ENCODE measurements around the gene PGD. TPM values are rescaled to one million over a fixed set of nuclear protein-coding genes. Genes with fewer than 3 reads are reported as not detected.

The PGD gene
- total and polyA plus RNA-seq, 2 donors from 2014 or later, result 72.8 to 95.1 TPM

- DNase-seq (no peak), FAIRE-seq (no peak)
- intact Hi-C loops (cut with DNase I), result no loop called here
- Histone ChIP-seq H3K9me3 (ENCODE audit: control insufficient read depth in 2 of 3, insufficient read depth in 1 of 3, low read length in 3 of 3) (no peaks in the 10 kb centered on the region), H3K4me3 (ENCODE audit: low read length in 3 of 3) (no peak overlapping the region), H3K27me3 (ENCODE audit: control insufficient read depth, insufficient read depth, low read length) (no peaks in the 10 kb centered on the region), H3K27ac (ENCODE audit: low read depth in 2 of 2, low read length in 2 of 2) (no peak overlapping the region), H3K4me1 (ENCODE audit: control insufficient read depth in 2 of 3, insufficient read depth in 2 of 3, low read depth in 1 of 3, low read length in 3 of 3) (peaks cover 0 to 13% (median 8%) of the 10 kb centered on the region in 3 donors), H3K36me3 (ENCODE audit: control insufficient read depth in 2 of 3, insufficient read depth in 3 of 3, low read length in 3 of 3) (peaks cover 0 to 7% (median 3%) of the 10 kb centered on the region in 3 donors), H3K9ac (ENCODE audit: low read length in 3 of 3) (no peak overlapping the region)
- TF ChIP-seq CTCF (IDR thresholded peaks at IDR 0.05; ENCODE audit: borderline replicate concordance, extremely low read depth, insufficient read depth), result no peak
These were observed 14.6 kb upstream of the PGD start for GRCh38 chr1:10384219-10384618.

GRCh38 chr1:10386761-10387676 is 11.8 kb upstream of the PGD start:
- peaks cover 0 to 3% (median 0%) of the 10 kb centered on the region in 3 donors for H3K36me3 ChIP-seq (ENCODE audit: control insufficient read depth in 2 of 3, insufficient read depth in 3 of 3, low read length in 3 of 3)
- FAIRE-seq (no peak), DNase-seq (no peak)
- TF ChIP-seq CTCF (IDR thresholded peaks at IDR 0.05; ENCODE audit: borderline replicate concordance, extremely low read depth, insufficient read depth), result no peak
- no peak overlapping the region for H3K9ac ChIP-seq (ENCODE audit: low read length in 3 of 3)
- peak overlapping the region in 1 of 2 donors; percentile 10 for H3K27ac ChIP-seq (ENCODE audit: low read depth in 2 of 2, low read length in 2 of 2)
- intact Hi-C loops (cut with DNase I), result no loop called here
- H3K4me1 ChIP-seq (ENCODE audit: control insufficient read depth in 2 of 3, insufficient read depth in 2 of 3, low read depth in 1 of 3, low read length in 3 of 3), result peaks cover 0 to 13% (median 8%) of the 10 kb centered on the region in 3 donors
- H3K4me3 ChIP-seq (ENCODE audit: low read length in 3 of 3), result no peak overlapping the region
- H3K27me3 ChIP-seq (ENCODE audit: control insufficient read depth, insufficient read depth, low read length), result no peaks in the 10 kb centered on the region
- H3K9me3 ChIP-seq (ENCODE audit: control insufficient read depth in 2 of 3, insufficient read depth in 1 of 3, low read length in 3 of 3), result no peaks in the 10 kb centered on the region

DNA sequence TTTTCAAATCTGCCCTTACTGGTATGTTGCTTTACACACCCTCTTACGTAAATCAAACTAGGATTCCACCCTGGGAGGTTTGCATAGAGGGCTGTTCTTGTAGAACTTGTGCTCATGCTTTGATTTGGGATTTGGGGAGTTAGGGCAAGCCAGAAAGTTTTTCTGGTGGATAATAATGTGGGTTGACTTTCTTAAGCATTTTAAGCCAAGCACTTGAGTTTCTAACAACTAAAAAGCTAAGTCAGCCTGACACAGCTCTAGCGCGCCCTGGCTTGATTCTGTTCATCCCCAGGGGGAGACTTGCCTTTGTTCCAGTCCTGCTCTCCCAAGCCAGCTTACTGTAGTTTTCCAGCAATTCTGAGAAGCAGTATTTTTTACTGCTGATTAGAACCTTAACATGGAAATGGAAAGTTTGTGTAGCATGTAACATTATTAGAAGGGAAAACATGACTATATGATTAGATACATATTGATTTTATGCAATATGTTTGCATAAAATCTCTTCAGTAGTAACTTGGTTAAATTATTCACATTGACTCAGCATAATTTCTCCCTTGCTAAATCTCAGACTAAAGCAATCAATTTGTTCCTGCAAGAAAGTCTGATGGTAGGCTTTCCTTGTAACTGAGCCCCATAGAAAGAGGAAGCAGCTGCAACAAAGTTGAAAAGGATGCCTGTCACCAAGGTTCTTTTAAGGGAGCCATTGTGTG is 11.0 kb upstream of the PGD start:
- intact Hi-C loops (cut with DNase I), result no loop called here
- H3K27ac ChIP-seq (ENCODE audit: low read depth in 2 of 2, low read length in 2 of 2), result peak overlapping the region; percentile 10 to 50
- peak overlapping the region in 1 of 3 donors; percentile 14 for H3K4me3 ChIP-seq (ENCODE audit: low read length in 3 of 3)
- peaks cover 0 to 13% (median 8%) of the 10 kb centered on the region in 3 donors for H3K4me1 ChIP-seq (ENCODE audit: control insufficient read depth in 2 of 3, insufficient read depth in 2 of 3, low read depth in 1 of 3, low read length in 3 of 3)
- H3K27me3 ChIP-seq (ENCODE audit: control insufficient read depth, insufficient read depth, low read length), result no peaks in the 10 kb centered on the region
- no peaks in the 10 kb centered on the region for H3K9me3 ChIP-seq (ENCODE audit: control insufficient read depth in 2 of 3, insufficient read depth in 1 of 3, low read length in 3 of 3)
- H3K9ac ChIP-seq (ENCODE audit: low read length in 3 of 3), result peak overlapping the region in 1 of 3 donors; percentile 18
- DNase-seq, result peak in 2 of 5 donors; percentile 41 to 71
- H3K36me3 ChIP-seq (ENCODE audit: control insufficient read depth in 2 of 3, insufficient read depth in 3 of 3, low read length in 3 of 3), result peaks cover 0 to 3% (median 0%) of the 10 kb centered on the region in 3 donors
- no peak for FAIRE-seq
- no peak for TF ChIP-seq CTCF (IDR thresholded peaks at IDR 0.05; ENCODE audit: borderline replicate concordance, extremely low read depth, insufficient read depth)
